8988T (cell line): ENCODE results near the gene CPXM2.

Experiments used
- DNase-seq: peaks from one replicate; pipeline ENCODE4 v3.0.0; 2011

Gene CPXM2

GRCh38 chr10:123891144-123892071 is at the start of gene CPXM2:
Gene CPXM2 (minus strand): TSS chr10:123891807. CDS start chr10:123891659, 148 bp downstream.
- DNase-seq: no peak

- no peak for DNase-seq
Measured at GRCh38 chr10:123939591-123939990, 48.0 kb upstream of the CPXM2 start.

- no peak for DNase-seq
Measured at GRCh38 chr10:123938890-123939289, 47.3 kb upstream of the CPXM2 start.

GRCh38 chr10:123936426-123936825 is 44.8 kb upstream of the CPXM2 start:
- no peak for DNase-seq

GRCh38 chr10:123935680-123936079 is 44.1 kb upstream of the CPXM2 start:
- DNase-seq: no peak

- DNase-seq: no peak
Measured at GRCh38 chr10:123934846-123935245, 43.2 kb upstream of the CPXM2 start.

- DNase-seq: no peak
Measured at GRCh38 chr10:123930340-123931001, 38.9 kb upstream of the CPXM2 start.

- no peak for DNase-seq
Measured at GRCh38 chr10:123929791-123930190, 38.2 kb upstream of the CPXM2 start.

GRCh38 chr10:123928427-123928826 is 36.8 kb upstream of the CPXM2 start:
- no peak for DNase-seq

GRCh38 chr10:123926401-123927264 is 35.0 kb upstream of the CPXM2 start:
- no peak for DNase-seq

GRCh38 chr10:123922126-123922525 is 30.5 kb upstream of the CPXM2 start:
- DNase-seq: no peak

GRCh38 chr10:123916775-123917174 is 25.2 kb upstream of the CPXM2 start:
- no peak for DNase-seq

- DNase-seq: no peak
Measured at GRCh38 chr10:123913688-123914268, 22.2 kb upstream of the CPXM2 start.

GRCh38 chr10:123912871-123913270 is 21.3 kb upstream of the CPXM2 start:
- no peak for DNase-seq

GRCh38 chr10:123912466-123912865 is 20.9 kb upstream of the CPXM2 start:
- no peak for DNase-seq

GRCh38 chr10:123911866-123912265 is 20.3 kb upstream of the CPXM2 start:
- no peak for DNase-seq

GRCh38 chr10:123909866-123910265 is 18.3 kb upstream of the CPXM2 start:
- no peak for DNase-seq

GRCh38 chr10:123909426-123909825 is 17.8 kb upstream of the CPXM2 start:
- no peak for DNase-seq

- no peak for DNase-seq
Measured at GRCh38 chr10:123908379-123908778, 16.8 kb upstream of the CPXM2 start.

GRCh38 chr10:123906884-123907652 is 15.5 kb upstream of the CPXM2 start:
- DNase-seq: no peak

GRCh38 chr10:123906296-123906695 is 14.7 kb upstream of the CPXM2 start:
- DNase-seq: no peak

- DNase-seq: no peak
Measured at GRCh38 chr10:123904834-123905409, 13.3 kb upstream of the CPXM2 start.
